ENCODE measurements around the gene WDR5.

Gene WDR5

DNA sequence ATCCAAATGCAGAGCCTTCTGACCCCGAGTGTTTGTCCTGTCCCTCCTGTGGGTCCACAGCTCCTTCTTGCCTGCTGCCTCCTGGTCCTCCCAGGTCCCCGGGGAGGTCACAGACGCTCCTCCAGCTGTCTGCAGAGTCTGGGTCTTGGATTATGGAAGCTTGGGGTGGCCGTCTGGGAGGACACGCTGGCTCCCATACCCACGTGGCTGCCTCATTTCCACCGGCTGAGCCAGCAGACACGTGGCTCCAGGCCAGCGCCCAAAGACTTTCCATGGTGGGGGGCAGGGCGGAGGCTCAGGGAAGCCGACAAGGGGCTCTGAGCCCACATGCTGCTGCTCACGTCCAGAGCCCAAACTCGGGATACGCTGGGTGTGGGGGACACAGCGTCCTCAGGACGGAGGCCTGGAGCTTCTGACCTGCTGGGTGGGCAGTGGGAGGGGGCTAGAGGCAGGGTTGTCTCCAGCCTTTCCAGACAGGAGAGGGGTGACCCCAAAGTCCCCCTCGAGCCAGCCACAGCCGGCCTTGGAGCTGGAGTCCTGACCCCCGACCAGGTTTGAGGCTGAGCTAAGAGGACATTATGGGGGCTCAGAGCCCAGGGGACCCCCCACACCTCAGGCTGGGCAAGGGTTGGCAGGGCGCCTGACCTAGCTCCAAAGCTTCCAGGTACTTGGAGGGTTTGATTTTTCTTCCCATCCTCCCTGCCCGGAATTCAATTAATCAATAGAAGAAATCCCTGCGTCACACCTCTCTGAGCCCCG is 52.7 kb downstream of the WDR5 start:
- H3K4me1 ChIP-seq: no peaks in the 10 kb centered on the region
- H3K27me3 ChIP-seq (ENCODE audit: low read depth): no peaks in the 10 kb centered on the region
- no peaks in the 10 kb centered on the region for H3K9me3 ChIP-seq
- DNase-seq (ENCODE audit: low spot score in 2 of 2): no peak
- H3K36me3 ChIP-seq (replicated peaks): no peaks in the 10 kb centered on the region
- no peak overlapping the region for H3K4me3 ChIP-seq
- in situ Hi-C loops (cut with MboI; ENCODE audit: low sequenced_read_pairs): no loop called here

DNA sequence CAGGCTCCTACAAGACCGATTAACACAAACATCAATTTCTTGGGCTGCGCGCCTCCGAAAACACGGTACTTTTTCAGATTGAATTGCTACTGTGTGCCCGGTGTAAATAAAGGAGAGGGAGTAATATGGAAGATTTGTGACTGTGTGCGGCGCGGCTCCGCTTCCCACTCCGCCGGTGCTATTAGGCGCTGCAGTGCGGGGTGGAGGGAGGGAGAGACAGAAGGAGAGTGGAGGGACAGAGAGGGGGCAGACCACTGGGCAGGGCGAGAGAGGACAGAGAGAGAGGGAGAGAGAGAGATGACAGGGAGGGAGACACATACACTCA is 53.2 kb downstream of the WDR5 start:
- Histone ChIP-seq H3K27me3 (ENCODE audit: low read depth) (no peaks in the 10 kb centered on the region), H3K36me3 (replicated peaks) (no peaks in the 10 kb centered on the region), H3K9me3 (no peaks in the 10 kb centered on the region), H3K4me3 (no peak overlapping the region), H3K4me1 (no peaks in the 10 kb centered on the region)
- no peak for DNase-seq (ENCODE audit: low spot score in 2 of 2)
- in situ Hi-C loops (cut with MboI; ENCODE audit: low sequenced_read_pairs): no loop called here

DNA sequence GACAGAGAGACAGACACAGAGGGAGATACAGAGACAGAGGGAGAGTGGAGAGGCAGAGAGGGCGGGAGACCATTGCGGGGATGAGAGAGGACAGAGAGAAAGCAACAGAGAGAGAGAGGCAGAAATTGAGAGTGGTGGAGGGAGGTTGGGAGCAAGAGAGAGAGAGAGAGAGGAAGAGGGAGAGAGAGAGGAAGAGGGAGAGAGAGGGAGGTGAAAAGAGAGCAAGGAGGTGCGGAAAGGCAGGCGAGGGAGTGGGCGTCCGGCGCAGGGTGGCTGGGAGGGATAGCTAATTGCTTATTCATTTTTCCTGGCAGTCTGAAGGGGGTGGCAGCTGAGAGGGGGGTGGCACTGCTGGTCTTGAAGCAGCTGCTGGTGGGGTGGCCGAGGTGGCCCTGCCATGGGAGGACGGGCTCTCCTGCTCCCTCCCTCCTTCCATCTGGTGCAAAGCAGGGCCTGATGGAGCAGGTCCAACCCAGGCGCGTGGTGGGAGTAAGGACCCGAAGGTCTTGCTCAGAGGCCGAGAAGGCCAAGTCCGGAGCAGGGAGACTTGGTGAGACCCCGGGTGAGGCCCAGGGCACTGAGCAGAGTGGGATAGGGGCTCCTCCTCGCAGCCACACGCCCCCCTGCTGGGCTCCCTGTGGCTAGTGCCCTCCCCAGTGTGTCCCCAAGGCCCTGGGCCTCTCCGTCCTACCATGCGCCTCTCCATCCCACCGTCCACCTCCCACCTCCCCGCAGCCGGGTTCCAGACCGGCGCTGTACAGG is 53.8 kb downstream of the WDR5 start:
- in situ Hi-C loops (cut with MboI; ENCODE audit: low sequenced_read_pairs): no loop called here
- Histone ChIP-seq H3K4me3 (no peak overlapping the region), H3K9me3 (no peaks in the 10 kb centered on the region), H3K4me1 (no peaks in the 10 kb centered on the region), H3K36me3 (replicated peaks) (no peaks in the 10 kb centered on the region), H3K27me3 (ENCODE audit: low read depth) (no peaks in the 10 kb centered on the region)
- no peak for DNase-seq (ENCODE audit: low spot score in 2 of 2)

DNA sequence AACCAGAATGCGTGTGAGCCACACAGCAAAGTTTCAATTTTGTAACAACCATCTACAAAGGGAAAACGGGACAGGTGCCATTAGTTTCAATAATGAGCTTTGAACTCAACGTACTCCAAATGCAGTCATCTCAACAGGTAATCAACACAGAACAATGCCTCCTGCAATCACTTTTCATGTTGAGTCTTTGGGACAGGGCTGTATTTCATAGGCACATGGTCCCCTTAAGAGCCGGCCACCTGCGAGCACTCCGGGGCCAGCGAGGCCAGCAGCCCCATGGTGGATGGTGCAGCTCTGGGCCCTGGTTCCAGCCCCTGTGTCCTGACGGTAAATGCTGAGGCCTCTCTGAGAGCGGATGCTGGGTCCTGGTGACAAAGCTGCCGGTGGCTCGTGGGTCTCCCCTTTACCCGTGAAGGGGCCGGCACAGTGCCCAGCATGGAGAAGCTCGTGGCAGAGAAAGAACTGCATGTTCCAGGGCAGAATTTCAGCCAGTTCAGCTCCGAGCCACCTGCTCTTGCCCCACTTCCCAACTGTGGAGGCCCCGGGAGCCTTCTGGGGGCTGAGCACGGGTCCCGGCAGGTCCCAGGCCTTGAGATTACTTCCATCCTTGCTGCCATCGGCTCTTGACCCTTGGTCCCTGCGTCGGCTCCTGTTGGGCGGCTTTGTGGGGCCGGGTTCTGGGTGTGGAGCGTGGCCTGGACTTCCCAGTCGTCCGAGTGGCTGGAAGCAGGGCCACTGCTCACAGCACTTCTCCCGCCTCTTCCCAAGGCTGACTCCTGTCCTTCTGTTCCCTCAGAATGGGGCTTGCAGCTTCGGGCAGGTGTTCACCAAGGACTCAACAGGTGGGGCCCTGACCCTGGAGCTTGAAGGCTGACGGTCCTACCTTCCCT is 54.6 kb downstream of the WDR5 start:
- Histone ChIP-seq H3K4me1 (no peaks in the 10 kb centered on the region), H3K27me3 (ENCODE audit: low read depth) (no peaks in the 10 kb centered on the region), H3K4me3 (no peak overlapping the region), H3K9me3 (no peaks in the 10 kb centered on the region), H3K36me3 (replicated peaks) (no peaks in the 10 kb centered on the region)
- in situ Hi-C loops (cut with MboI; ENCODE audit: low sequenced_read_pairs): no loop called here
- no peak for DNase-seq (ENCODE audit: low spot score in 2 of 2)

DNA sequence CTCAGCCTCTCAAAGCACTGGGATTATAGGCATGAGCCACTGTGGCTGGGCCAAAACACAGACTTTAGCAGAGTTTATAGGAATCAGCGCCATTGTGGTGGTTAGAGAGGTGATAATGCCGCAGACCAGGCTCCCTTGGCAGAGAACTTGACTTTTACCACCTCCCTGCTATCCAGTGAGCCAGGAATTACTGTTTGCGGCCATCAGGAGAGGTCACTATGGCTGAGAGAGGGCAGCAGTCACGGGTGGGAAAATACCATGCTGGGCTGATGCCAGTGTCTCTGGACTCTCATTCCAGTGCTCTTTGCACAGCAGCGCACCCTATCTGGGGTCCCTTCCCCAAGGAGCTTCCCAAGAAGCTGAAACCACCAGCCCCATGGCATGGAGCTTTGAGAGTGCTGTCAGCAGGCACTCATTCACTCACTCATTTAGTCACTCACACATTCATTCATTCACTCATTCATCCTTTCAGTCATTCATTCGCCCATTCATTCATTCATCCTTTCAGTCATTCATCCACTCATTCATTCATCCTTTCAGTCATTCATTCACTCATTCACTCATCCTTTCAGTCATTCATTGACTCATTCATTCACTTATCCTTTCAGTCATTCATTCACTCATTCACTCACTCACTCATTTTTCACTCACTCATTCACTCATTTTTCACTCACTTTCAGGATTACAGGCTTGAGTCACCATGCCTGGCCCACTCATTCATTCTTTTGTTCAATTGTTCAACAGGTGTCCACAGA is 55.8 kb downstream of the WDR5 start:
- Histone ChIP-seq H3K4me3 (no peak overlapping the region), H3K4me1 (no peaks in the 10 kb centered on the region), H3K27me3 (ENCODE audit: low read depth) (no peaks in the 10 kb centered on the region), H3K9me3 (no peaks in the 10 kb centered on the region), H3K36me3 (replicated peaks) (no peaks in the 10 kb centered on the region)
- in situ Hi-C loops (cut with MboI; ENCODE audit: low sequenced_read_pairs): no loop called here
- DNase-seq (ENCODE audit: low spot score in 2 of 2): no peak

DNA sequence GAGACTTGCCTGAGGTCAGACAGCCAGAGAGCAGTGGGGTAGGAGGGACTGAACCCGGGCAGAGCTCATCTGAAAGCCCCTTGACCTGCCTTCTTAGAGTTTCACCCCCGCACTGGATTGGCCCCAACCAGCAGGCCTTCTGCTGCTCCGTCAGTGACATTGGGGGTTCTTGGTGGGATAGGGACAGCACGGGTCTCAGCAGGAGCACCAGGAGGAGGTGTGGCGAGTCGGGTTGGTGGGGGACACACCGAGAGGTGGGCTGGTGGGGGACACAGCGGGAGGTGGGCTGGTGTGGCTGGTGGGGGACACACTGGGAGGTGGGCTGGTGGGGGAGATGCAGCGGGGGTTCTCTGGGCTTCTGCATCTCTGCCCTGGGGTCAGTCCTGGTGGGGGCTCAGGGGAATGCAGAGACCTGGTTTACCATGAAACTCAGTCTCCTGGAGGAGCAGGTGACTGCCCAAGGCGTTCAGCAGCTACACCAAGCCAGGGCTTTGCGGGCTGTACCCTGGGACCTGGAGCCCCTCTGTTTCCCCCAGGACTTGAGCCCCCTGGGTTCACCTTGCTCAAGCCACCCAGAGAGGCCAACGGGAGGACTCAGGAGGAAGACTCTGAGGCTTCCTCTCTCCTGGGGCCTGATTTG is 56.5 kb downstream of the WDR5 start:
- DNase-seq (ENCODE audit: low spot score in 2 of 2): no peak
- Histone ChIP-seq H3K4me3 (no peak overlapping the region), H3K36me3 (replicated peaks) (no peaks in the 10 kb centered on the region), H3K27me3 (ENCODE audit: low read depth) (no peaks in the 10 kb centered on the region), H3K9me3 (no peaks in the 10 kb centered on the region), H3K4me1 (no peaks in the 10 kb centered on the region)
- in situ Hi-C loops (cut with MboI; ENCODE audit: low sequenced_read_pairs): no loop called here

DNA sequence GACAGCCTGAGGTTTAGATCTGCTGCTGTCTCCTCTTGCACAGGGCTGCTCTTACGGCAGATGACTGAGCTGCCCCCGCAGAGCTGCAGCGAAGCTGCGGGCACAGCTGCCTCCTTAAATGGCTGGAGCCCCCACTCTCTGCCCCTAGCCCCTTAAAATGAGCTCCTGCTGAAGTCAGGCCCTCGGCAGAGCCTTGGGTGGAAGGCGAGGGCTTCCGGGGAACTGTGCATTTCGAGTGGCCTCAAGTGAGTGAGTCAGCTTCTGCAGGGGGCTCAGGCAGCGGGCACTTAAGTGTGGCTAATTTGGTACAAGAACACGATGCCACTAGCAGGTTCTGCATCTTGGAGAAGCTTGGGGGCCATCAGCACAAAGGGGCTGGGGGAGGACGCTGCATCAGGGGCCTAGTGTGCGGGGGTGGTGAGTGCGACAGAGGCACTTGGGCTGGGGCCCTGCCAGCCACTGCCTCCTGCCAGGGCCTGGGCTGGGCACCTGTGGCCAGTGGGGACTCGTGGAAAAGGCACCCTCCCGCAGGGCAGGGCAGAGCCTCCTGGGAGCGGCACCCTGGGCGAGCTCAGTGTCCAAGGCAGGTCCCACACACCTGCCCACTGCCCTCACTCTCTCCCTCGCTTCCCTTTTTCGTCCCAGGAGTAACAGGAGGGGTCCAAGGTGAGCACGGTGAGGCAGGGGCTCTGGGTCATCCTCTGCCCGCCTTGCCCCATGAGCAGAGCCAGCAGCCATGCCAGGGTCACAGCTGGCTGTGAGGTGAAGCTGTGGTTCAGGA is 57.3 kb downstream of the WDR5 start:
- Histone ChIP-seq H3K4me1 (no peaks in the 10 kb centered on the region), H3K36me3 (replicated peaks) (no peaks in the 10 kb centered on the region), H3K9me3 (no peaks in the 10 kb centered on the region), H3K4me3 (no peak overlapping the region), H3K27me3 (ENCODE audit: low read depth) (no peaks in the 10 kb centered on the region)
- in situ Hi-C loops (cut with MboI; ENCODE audit: low sequenced_read_pairs): no loop called here
- DNase-seq (ENCODE audit: low spot score in 2 of 2): no peak

DNA sequence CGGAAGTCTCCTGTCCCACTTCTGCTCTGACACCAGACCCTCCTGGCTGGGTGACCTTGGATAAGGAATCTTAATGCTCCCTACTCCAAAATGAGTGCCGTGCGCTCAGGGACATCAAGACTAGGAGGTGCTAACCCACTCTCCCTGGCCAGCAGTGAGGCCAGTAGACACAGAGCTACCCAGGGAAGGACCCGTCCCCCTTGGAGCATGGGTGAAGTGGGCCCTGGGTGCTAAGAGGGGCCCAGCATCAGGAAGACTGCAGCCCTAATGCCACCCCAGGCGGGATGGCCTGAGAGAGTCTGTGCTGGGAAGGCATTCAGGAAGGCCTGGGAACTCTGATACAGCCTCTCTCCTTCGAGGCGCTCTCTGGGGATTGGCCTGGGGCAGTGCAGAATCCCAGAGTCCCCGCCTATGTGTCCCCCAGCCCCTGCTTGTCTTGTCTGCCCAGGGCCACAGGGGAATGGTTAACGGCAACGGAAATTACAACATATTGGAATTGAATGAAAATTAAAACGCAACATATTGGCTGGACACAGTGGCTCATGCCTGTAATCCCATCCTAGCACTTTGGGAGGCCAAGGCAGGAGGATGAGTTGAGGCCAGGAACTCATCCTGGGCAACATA is 58.1 kb downstream of the WDR5 start:
- no peaks in the 10 kb centered on the region for H3K36me3 ChIP-seq (replicated peaks)
- no peaks in the 10 kb centered on the region for H3K27me3 ChIP-seq (ENCODE audit: low read depth)
- no peak for DNase-seq (ENCODE audit: low spot score in 2 of 2)
- in situ Hi-C loops (cut with MboI; ENCODE audit: low sequenced_read_pairs): no loop called here
- H3K9me3 ChIP-seq: no peaks in the 10 kb centered on the region
- no peak overlapping the region for H3K4me3 ChIP-seq
- H3K4me1 ChIP-seq: no peaks in the 10 kb centered on the region

DNA sequence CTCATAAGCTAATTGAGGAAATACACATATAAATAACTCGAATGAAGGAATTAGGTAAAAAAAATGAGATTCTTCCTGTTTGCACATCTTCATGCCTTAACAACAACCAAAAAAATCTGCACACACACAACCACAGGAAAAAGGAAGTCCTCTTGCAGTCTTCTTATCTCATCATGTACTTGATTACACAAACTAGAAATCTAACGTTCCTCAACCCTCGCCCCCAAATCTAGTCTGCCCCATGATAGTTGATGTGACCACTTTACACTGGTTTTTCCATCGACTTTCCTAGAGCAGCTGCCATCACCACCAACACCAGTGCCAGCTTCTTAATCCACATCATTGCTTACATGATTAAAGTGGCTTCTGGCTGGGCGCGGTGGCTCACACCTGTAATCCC is 59.7 kb downstream of the WDR5 start:
- DNase-seq (ENCODE audit: low spot score in 2 of 2): no peak
- H3K4me3 ChIP-seq: no peak overlapping the region
- no peaks in the 10 kb centered on the region for H3K36me3 ChIP-seq (replicated peaks)
- H3K4me1 ChIP-seq: no peaks in the 10 kb centered on the region
- in situ Hi-C loops (cut with MboI; ENCODE audit: low sequenced_read_pairs): no loop called here
- no peaks in the 10 kb centered on the region for H3K9me3 ChIP-seq
- H3K27me3 ChIP-seq (ENCODE audit: low read depth): no peaks in the 10 kb centered on the region

DNA sequence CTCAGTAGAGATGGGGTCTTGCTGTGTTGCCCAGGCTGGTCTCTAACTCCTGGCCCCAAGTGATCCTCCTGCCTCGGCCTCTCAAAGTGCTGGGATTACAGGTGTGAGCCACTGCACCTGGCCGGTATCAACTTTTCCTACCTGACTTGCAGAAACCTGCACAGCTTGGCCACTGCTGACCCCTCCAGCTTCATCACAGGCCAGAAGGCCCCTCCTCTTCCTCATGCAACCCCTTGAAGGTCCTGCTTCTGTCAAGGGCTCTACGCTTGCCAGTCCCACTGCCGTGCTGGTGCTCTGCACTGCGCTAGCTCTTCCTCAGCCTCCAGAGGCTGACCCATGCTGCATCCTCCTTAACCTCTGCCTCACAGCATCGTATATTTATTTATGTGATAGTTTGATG is 61.0 kb downstream of the WDR5 start:
- Histone ChIP-seq H3K4me1 (no peaks in the 10 kb centered on the region), H3K9me3 (no peaks in the 10 kb centered on the region), H3K36me3 (replicated peaks) (no peaks in the 10 kb centered on the region), H3K4me3 (no peak overlapping the region), H3K27me3 (ENCODE audit: low read depth) (no peaks in the 10 kb centered on the region)
- in situ Hi-C loops (cut with MboI; ENCODE audit: low sequenced_read_pairs): no loop called here
- no peak for DNase-seq (ENCODE audit: low spot score in 2 of 2)

DNA sequence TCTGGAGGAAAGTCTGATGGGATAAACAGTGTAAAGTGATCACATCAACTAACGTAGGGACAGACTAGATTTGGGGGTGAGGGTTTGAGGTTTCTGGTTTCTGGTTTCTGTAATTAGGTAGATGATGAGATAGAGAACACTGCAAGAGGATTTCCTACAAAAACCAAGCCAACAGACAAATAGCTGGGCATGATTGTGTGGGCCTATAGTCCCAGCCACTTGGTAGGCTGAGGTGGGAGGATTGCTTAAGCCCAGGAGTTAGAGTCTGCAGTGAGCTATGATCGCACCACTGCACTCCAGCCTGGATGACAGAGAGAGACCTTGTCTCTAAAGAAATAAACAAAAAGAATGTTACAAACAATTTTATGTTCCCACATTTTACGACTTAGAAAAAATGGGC is 62.9 kb downstream of the WDR5 start:
- in situ Hi-C loops (cut with MboI; ENCODE audit: low sequenced_read_pairs): no loop called here
- Histone ChIP-seq H3K4me3 (no peak overlapping the region), H3K9me3 (no peaks in the 10 kb centered on the region), H3K27me3 (ENCODE audit: low read depth) (no peaks in the 10 kb centered on the region), H3K4me1 (no peaks in the 10 kb centered on the region), H3K36me3 (replicated peaks) (no peaks in the 10 kb centered on the region)
- no peak for DNase-seq (ENCODE audit: low spot score in 2 of 2)

DNA sequence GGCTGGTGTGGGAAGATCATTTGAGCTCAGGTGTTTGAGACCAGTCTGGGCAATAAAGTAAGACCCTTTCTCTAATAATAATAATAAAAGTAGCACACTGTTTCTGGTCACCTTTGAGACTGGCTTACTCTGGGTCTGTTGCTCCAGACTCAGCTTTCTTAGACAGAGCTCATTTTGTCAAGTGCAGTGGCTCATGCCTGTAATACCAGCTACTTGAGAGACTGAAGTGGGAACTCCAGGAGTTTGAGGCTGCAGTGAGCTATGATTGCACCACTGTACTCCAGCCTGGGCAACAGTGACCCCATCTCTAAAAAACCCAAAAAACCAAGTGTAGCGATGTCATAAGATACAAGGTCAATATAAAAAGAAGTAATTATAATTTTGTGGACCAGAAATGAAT is 64.8 kb downstream of the WDR5 start:
- Histone ChIP-seq H3K27me3 (ENCODE audit: low read depth) (no peaks in the 10 kb centered on the region), H3K4me1 (no peaks in the 10 kb centered on the region), H3K9me3 (no peaks in the 10 kb centered on the region), H3K36me3 (replicated peaks) (no peaks in the 10 kb centered on the region), H3K4me3 (no peak overlapping the region)
- in situ Hi-C loops (cut with MboI; ENCODE audit: low sequenced_read_pairs): no loop called here
- no peak for DNase-seq (ENCODE audit: low spot score in 2 of 2)

Measured in HAP-1 (cell line).